HG03097 (cell line): Measurements from ENCODE around the gene CCDC146.
"Not testable (repeated sequence)": the region's sequence is repeated elsewhere in the genome, so short reads cannot be mapped to it uniquely, and the experiment has no call there.

Source experiments
- ATAC-seq: cut with Tn5 transposase; IDR thresholded peaks from one replicate; pipeline ENCODE4 v1.9.1; 2021; ENCODE audit not compliant: unreplicated experiment, low FRiP score

Gene CCDC146

DNA sequence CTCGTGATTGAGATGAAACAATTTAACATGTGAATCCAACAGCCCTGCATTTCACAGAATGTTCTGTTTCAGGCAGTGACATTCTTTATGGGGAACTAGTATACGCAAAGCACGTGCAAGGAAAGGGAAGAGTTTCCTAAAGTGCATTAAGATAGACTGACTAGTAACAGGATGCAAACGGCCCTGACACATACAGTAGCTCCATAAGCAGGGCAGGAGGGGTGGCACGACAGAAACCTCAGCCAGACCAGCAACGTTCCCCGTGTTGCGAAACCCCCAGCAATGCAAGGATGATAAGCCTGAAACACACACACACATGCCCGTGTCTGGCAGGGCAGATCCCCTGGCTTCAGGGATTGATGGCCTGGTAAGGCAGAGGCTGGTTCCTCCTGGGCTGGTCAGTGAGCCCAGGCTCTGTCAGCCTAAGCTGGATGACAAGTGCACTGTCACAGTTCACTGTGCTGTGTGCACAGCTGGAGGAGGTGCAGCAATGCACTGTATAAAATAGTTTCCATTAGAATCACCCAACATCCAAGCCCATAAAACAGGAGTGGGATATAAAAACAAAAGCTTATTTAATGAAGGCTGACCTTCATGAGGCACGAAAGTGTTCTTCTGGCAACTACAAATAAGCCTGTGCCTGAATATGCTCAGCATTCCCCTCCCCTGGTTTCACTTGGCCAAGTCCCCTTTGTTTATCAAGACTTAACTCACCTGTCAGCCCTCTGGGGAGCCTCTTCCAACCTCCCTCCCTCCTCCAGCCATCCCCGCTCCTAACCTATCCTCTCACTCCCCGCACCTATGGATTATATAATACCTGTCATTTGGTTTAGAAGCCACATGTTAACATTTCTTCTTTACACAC, 204.9 kb downstream of the CCDC146 start:
- ATAC-seq = no peak

DNA sequence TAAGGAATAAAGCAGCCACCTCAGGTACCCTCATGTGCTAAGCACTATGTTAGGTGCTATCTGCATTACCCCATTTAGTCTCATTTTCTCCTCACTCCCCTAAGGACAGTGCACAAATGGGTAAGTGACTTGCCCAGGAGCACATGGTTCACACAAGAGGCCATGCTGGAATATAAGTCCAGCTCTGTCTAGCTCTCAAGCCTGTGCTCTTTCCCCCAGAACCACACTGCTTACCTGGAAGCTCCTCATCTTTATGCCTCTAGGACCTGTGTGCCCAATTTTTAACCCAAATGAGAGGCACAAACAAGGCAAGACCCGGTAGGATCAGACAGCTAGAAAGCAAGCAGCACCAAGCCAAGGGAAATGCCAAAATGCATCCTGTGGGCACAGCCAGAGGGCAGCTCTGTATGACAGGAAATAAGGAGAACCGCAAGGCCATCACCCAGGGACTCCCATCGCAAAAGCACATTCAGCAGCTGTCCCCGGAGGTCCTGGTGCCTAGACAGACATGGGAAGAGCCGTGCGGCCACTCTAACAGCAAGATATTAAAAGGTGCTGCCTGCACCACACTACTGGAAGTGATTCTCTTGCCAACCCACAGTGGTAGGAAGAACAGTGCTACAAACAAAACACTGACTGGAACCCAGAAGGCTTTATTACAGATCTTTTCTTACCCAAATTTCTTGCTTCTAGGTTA, 205.7 kb downstream of the CCDC146 start:
- no peak for ATAC-seq

DNA sequence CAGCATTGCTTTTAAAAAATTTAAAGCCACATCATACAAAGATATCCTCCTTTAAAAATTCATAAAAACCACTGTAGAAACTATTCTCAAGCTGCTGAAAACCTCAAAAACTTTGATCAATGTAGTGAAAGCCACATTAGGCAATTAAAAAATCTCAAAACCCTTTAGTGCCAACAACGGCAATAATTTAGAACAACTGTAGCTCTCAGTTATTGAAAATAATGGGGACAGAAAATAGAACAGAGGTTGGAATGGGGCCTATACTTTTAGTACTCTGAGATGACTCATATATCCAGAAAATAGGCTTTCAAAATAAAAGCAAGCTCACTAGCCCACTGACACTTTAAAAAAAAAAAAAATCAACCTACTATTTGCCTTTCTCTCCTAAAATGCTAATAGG, 206.3 kb downstream of the CCDC146 start:
- ATAC-seq = no peak

DNA sequence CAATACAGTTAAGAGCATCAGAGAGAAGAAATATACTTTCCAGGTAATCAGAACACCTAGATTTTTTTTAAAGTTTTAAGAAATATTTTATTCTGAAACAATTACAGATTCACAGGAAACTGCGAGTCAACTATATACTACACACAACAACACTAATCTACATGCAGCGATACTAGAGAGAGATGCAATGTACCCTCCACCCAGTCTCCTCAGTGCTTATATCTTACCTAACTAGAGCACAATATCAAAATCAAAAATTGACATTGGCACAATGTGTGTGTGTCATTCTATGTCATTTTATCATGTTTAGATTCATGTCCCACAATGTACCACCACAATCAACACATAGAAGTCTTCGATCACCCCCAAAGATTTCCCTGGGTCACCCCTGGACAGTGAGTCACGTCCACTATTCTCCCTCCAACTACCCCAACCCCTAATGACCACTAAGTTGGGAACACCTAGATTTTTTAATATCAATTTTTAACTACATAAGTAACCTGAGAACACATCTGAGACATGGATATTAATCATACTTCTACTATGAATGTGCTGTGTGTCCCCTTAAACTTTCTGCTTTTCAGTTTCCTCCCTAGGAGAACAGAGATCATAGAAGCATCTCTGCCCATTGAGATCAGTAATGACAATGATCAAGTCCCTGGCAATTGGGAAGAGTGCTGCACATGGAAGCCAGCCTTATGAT, 207.2 kb downstream of the CCDC146 start:
- no peak for ATAC-seq

DNA sequence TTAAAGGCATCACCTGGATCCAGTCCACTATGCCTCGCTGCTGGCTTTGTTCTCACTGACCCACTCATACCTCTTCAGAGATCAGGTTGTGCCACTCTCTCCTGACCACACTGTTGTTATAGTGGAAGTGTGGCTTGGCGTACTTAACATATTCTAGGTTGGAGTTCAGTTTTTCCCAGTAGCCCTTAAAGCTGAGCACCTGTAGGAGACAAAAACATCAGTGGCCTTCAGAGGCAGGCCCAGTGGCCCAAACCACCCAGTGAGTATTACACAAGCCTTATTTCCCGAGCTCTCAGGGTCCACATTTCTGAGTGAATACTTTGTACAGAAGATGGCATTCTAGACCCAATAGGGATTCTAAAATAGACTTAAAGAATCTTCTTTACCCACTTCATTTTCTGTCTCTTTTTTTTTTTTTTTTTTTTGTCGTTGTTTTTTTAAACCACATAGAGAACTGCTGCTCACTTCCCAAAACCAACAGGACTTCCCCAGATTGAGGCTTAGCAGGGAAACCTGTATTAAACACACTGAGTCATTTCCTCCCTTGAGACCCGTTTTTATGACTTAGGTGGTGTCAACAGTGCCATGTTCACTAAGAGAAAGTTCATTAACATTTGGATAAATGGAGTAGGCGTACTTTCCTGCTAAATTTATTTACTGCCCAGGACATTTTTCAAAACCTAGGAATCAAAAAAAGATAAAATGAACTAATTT, 207.9 kb downstream of the CCDC146 start:
- ATAC-seq = peak; percentile 39

DNA sequence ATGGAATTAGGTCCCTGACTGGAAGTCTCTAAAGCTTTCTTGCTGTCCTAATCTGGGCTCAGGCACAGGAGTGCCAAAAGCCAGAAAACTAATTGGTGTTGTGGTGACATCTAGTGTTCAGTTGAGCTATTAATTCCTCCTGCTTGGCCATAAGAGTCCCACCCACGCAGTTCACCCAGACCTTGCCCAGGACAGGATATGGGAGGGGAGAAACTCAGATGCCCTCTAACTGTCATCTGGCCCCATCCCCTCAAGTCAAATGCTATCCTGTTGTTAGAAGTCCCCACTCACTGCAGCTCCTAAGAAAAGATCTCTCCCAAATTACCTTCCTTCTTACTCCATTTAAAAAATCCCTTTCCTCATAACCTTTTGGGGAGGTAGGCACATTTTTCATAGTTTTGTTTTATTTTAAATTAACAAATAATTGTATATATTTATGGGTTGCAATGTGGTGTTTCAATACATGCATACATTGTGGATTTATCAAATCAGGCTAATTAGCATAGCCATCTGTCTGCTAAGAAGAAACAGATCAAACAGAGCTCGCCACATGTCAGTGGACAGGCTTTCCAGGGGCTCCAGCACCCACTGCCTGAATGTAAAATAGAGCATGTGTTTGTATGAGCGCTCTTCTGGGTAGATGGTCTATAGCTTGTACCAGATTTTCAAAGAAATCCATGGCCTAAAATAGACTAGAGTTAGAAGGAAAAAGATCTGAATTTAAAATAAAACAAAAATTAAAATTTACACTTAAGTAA, 209.7 kb downstream of the CCDC146 start:
- peak; percentile 65 for ATAC-seq

DNA sequence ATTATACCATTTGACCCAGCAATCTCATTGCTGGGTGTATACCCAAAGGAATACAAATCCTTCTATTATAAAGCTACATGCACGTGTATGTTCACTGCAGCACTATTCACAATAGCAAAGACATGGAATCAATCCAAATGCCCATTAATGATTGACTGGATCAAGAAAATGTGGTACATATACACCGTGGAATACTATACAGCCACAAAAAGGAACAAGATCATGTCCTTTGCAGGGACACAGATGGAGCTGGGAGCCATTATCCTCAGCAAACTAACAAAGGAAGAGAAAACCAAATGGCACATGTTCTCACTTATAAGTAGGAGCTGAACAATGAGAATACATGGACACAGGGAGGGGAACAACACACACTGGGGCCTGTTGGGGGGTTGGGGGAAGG, 211.6 kb downstream of the CCDC146 start:
- ATAC-seq = not testable (repeated sequence)

DNA sequence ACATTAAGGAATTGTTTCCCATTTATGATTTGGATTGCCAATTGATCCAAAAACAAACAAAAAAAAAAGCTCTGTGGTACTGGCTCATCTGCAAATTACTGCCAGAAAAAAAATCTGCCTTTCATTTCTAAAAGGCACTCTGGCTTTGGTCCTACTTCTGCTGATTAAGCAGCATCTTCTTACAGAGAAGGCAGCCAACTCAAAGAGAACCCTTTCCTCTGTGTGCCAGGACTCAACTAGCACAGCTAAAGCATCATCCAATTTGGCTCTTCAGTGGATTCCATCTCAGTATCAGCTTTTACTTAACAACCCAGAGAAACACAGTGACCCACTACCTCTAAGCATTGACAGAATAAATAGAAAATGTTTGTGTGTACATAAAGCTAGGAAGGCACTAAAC, 213.2 kb downstream of the CCDC146 start:
- no peak for ATAC-seq

DNA sequence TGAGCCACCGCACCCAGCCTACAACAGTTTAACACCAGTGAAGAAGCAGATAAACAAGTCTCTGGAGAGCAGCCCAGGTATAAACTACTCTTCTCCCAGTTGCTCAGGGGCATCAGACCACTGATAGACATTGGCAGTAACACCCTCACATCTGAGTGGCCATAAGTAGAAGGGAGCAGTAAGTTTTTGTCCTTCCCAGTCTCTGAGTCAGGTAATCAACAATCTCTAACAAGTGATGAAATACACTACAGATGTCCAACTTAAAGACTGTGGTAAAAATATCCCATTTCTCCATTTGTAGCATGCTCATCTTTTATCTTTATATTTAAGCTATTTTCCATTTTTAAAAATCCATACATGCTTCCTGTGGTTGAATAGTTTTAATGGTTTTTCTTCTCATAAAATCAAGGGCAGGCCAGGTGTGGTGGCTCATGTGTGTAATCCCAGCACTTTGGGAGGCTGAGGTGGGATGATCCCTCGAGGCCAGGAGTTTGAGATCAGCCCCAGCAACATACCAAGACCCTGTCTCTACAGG, 215.1 kb downstream of the CCDC146 start:
- ATAC-seq = no peak

DNA sequence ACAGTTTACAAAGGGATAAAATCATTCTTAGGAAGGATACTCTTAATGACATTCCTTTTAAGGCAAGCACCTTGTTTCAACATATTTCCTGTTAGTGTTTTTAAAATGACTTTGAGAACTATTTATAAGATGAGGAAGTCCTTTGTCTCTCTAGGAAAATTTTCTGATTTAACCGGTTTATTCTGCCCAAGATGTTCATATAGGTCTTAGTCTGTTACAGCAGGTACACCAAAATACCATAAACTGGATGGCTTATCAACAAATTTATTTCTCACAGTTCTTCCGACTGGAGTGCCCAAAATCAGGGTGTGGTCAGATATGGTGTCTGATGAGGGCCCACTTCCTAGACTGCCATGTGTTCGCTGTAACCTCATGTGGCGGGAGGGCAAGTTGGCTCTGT, 215.8 kb downstream of the CCDC146 start:
- ATAC-seq = no peak

DNA sequence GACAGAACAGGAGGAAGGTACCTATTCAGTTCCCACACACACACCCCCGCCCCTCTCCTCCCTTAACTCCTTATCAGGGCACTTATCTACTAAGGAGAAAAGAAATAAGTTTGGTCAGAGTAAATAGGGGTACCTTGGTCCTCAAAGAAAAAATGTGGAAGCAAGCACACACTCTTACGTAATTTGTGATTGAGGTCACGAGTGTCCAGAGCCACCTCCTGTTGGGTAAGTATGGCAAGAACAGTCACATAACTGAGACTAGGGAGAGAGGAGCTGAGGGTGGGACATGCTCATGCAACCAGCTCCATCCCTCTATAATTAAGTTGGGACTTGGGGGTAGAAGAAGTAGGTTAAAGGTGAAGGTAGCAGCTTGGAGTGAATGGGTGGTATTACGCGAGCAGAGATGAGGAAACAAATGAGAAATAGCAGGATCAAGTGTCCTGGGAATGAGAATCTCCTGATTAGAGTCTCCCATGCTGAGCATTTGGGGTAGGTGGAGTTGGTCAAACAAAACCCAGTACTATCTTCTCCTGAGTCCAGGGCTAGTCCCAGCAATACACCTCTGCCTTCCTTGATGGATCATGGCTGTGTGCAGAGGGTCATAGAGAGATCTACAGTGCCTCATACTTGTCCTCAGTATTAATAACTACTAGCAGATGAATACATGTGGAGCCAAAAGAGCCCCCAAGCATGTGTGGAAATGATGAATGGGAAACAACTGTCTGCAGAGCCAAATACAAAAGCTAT, 216.6 kb downstream of the CCDC146 start:
- no peak for ATAC-seq

DNA sequence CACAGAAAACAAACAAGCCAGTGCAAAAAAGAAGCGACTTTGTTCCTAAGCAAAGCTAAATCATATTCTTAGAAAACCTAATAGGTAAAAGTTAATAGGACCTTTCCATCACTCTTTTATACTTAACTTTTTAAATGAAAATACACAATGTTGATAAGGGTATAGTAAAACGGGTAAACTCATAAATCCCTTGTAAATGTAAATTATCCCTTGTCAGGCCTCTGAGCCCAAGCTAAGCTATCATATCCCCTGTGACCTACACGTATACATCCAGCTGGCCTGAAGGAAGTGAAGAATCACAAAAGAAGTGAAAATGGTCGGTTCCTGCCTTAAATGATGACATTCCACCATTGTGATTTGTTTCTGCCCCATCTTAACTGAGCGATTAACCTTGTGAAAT, 217.3 kb downstream of the CCDC146 start:
- no peak for ATAC-seq
